NOMO-1 treated with DMSO at 0.1 percent for 48 hours (cell line): ENCODE results near the gene SHROOM3.

Experiments used
- DNase-seq: peaks from one replicate; lab custom pipeline; 2025; ENCODE audit not compliant: unreplicated experiment; lab: John Stamatoyannopoulos, UW

Gene SHROOM3

DNA sequence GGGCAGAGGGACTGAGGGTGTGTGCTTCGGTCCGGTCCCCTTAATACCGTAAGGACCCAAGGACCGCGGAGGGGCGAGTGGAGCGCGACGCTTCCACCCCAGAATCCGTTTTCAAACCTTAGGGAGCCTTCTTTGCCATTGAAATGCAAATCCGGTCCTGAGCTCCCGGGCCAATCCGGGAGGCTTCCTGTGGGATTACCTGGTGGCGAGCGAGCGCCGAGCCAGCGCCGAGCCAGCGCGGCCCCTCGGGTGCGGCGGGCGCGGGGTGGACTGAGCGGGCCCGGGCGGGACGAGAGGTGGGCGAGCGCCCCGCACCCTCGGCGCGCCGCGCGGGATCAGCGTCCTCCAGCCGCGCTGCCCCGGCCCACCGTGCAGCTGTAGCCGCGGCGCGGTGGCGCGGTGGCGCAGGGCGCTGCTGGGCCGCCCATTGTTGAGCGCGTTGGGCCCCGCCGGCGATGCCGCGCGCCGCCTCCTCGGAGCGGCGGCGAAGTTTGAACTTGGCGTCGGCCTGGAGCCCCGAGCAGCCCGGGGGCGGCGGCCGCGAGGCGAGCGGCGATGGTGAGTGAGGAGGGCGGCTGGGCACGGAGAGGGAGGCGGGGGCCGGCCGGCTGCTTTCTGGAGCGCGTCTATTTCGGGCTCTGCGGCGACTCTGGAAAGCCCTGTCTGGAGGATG lies 254.3 kb downstream of the SHROOM3 start:
- no peak for DNase-seq

DNA sequence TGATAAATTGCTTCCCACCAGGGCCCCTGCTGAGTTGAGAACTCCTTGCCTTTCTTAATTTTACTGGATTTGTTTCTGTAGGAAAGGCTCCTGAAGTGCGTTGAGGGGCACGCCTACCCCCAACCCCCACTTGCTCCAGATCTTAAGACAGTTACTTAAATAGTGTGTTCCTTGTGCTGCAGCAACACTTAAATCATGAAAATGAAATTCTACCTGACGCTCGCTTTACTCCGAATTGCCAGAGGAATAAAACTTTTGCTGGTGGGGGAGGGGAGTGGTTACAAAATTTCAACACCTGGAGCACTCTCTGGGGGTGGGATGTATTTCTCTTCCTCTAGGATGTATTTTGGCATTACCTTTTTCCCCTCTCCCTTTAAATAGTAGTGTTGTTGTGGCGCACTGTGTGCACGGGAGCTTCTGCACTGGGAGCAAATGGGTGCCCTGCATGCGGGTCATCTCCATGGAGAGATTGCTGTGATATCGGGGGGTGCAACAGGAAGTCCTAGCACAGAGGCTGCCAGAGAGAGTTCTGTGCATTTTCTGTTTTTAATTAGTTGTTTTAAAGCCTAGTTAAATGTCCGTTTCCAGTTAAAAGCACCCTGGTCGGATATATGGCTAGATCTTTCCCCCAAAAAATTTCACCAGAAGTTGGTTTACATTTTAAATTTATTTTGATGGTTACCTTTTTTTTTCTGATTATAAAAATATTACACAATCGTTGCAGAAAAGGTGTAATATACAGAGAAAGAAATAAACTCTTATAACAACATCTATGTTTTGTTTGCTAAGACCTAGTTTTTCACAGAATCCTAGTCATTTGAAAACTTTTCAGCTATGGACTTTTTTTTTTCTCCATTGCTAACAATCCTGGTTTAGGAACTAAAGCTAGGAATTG lies 255.2 kb downstream of the SHROOM3 start:
- no peak for DNase-seq

DNA sequence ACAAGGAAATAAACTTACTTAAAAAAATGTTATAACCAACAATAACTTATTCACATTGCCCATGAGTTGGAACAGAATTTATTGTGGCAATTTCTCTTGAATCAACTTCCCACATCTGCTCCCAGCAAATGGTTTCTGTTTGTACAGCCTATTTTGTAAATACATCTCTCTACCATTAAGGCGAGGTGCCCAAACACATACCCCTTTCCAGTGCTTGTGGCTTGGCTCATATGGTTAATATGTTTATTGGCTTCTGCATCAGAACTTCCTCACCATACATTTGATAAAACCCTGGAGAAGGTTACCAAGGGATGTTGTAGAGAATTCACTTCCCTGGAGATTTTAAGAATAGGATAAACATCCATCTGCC lies 255.9 kb downstream of the SHROOM3 start:
- DNase-seq = no peak

DNA sequence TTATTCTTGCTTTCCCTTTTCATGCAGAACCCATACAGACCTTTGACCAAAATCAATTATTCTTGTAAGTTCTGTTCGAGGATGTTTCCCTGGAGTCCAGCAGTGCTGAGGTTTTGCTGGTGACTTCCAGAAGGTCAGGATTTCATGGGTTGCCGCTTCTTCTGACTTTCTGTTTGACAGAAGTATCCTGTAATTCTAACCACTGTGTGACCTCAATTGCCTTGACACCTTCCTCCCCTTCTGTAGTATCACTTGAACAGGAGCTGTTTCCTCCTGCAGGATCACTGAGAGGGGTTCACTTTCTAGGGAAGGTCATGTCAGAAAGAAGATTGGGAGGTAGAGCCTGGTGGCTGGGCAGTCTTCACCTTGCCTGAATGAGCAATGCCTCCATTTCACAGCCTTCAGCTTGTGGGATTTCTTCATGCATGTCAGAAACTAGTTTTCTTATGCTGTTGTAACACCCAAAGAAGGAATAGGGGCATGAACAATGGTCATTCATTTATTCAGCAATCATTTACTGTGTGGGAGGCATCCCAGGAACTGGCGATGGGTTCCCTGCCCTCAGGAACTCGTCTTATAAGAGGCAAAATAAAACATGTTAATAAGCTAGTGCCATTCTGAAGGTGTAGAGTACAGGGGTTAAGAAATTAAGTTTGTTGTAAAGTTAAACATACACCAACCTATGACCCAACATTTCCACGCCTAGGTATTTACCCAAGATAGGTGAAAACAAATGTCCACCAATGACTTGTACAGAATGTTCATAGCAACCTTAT lies 257.0 kb downstream of the SHROOM3 start:
- no peak for DNase-seq

DNA sequence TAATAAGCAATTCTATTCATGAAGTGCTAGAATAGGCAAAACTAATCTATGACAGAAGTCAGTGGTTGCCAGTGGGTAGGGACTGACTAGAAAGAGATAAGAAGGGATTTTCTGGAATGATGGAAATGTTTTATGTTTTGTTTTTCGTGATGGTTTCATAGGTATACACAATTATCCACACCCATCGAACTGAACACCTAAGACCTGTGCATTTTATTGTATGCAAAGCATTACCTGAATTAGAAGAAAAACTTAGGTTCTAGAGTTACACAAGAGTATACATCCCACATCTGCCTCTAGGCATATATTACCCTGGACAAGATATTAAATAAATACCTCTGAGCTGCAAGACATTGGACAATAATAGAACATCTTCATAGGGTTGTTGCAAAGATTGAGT lies 257.7 kb downstream of the SHROOM3 start:
- DNase-seq = no peak

DNA sequence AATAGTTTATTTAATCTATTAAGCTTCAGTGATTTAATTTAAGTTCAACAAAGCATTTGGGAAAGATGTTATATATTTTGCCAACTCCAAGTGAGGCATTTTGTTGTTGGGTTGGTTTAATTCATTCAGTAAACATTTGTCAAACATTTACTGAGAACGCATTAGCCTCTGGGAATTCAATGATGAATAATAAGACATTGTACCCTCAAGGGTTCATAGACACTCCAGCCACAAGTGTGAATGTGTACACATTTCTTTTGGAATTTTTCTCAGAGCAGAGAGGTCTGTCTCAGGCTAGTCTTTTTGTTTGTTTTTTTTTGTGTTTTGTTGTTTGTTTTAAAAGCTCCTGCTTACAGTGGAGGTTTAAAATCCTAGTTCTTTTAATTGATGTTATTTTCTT lies 259.0 kb downstream of the SHROOM3 start:
- DNase-seq = no peak

DNA sequence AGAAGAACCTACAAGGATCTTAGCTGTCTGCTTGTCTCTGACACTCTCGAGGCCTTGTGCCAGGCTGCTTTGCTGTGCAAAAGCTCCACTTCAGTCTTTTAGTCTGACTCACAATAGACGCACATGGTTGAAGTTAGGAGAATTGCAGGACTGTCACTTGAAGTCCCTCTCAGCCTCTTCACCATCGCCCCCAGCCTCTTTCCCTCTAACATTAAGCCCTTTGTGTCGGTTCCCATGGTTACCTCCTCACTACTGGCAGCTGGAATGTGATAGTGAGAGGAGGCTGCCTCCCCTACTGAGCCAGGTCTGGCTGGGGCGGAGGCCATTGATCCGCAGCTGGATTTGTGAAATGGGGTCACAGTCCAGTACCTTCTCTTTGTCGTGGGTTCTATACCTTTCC lies 261.1 kb downstream of the SHROOM3 start:
- no peak for DNase-seq

DNA sequence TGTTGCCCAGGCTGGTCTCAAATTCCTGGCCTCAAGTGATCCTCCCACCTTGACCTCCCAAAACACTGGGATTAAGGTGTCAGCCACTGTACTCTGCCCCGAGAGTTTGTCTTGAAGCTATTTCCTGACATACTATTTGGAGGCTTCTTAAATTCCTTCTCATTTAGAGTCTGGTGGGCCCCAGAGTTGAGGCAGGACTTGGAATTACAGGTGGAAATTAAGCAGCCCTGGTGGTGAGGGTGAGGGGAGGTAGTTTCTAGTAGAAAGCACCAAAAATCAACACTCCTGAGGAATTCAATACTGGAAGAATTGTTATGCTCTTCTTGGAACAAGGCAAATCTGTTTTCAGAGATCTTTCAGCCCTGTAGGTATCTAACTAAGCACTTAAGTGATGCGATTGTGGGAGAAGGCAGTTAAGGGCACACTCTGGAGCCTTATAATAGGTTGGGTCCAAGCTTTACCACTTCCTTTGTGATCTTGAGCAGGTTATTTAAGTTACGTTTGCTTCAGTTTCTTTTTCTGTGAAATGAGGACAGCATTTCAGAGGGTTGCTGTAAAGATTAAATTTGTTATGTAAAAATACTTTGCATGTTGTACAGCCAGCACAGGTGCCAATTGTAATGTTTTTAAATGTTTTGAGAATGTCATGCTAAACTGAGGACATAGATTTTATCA lies 262.2 kb downstream of the SHROOM3 start:
- DNase-seq = no peak

DNA sequence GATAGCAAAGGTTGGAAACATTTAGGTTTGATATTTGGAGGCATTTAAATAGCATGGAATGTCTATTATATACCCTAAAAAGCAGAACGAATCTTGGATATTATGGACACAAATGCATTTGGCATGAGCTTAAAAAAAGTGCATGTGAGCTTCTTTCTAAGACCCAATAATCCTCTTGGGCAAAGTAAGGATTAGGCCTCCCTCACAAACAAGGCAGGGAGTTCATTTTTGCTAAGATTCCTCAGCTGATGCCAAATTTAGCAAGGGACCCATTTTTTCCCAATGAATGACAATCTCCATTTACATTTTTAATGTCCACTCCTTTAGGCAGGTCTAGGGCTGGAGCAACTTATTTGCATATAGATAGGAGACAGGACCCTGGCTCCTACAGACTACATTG lies 263.1 kb downstream of the SHROOM3 start:
- no peak for DNase-seq

DNA sequence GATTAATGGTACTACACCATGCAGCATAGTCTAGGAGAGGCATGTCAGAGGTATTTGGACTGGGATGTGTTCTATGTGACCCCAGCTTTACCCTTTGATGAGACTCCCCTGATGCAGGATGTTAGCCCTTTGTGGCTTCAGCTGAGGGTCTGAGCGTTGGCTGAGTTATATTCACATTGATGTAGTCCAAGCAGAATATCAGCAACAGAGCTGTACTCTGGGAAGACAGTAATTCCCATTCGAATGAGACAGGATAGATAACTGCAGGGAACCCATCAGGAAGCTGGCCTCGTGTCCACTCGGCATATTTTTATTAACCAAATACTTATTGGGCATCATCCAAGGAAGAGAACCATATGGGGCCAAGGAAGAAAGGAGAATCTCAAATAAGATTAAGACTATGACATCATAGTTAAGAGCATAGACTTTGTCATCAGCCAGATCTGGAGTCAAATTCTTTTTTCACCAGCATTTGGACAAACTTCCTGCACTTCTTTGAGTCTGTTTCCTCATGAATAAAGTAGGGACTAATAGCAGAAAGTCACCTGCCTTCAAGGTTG lies 264.8 kb downstream of the SHROOM3 start:
- no peak for DNase-seq

DNA sequence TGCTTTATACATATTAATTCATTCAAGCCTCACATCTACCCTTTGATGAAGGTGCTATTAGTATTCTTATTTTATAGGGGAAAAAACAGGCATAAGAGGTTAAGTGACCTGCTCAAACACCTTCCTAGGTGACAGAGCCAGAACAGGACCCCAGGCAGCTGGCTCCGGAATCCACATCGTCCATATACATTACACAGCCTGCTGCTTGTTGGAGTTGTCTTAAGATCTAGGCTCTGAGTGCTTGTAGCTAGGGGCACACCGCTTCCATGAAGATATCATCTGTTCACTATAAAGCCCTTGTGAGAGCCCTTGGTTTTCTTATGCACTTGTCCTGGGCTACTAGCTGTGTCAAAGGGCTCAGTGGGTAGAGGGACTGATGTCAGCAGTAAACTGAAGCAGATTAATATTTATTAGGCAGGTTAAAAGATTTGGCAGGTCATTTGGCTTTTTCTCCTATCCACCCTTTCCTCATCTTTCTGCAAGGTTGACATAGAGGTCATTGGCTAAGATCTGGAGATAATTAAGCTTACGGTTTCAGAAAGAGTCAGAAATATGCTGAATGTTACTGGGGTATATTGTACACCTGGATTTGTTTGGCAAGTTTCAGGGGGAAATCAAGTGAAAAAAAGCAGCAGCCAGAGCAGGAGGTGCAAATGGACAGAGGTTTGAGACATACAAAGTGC lies 267.6 kb downstream of the SHROOM3 start:
- DNase-seq = no peak

DNA sequence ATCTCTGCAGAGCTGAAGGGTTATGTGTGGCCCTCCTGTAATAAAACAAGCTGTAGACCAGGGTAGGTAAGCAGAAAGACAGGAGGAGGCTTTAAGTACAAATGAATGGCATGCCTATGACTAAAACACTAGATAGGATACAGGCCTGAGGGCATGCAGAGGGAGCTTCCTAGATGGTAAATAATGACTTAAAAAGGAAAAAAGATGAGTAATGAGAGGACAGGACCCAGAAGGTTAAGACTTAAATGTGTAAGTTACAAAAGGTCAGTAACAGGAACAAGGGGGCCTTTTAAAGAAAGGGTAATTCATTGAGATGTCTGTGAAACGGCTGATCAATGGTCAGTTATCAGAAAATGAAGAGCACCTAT lies 268.1 kb downstream of the SHROOM3 start:
- DNase-seq = no peak

DNA sequence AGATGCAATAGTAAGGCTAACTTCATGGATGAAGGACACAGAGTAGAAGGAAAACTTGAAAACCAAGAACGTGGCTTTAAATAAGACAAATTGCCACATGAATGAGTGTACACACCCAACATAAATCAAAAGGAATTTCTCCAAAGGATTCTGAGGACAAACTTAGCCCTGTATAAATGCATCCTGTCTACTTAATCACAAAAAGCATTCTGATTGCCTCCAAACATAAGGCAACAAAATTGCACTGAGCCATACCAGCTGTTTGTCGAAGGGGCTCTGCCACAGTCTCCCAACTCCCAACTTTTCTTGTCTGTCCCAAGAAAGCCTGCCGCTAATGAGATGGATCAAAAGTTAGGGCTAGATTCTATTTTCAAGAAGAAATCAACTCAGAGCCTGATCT lies 268.6 kb downstream of the SHROOM3 start:
- DNase-seq = no peak

DNA sequence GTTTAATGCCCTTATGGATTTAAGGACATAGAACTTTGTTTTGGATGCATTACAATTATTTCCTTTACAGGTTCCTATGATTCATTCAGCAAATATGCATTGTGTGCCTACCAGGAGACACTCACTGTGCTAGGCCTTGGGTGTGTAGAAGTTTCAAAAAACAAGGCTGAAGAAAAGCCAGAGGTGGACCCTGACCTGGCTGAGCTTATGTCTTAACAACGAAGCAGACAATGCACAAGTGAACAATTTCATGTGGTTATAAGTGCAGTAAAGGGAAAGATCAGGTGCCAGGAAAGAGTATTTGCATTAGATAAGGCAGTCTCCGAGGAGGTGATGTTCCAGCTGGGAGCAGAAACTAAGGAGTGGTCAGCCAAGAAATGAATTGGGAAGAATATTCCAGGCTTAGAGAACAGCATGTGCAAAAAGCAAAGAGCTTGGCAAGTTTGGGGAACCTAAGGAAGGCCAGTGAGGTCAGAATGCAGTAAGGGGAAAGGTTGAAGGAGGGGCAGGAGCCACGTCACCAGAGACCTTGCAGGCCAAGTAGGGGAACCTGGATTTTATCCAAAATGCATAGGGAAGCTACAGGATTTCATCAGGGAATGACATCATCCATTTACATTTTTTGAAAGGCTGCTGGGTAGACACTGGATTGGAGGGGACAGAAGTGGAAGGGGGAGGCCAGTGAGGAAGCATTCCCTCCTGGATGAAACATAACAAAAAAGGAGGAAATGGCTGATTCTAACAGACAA lies 269.3 kb downstream of the SHROOM3 start:
- DNase-seq = no peak

DNA sequence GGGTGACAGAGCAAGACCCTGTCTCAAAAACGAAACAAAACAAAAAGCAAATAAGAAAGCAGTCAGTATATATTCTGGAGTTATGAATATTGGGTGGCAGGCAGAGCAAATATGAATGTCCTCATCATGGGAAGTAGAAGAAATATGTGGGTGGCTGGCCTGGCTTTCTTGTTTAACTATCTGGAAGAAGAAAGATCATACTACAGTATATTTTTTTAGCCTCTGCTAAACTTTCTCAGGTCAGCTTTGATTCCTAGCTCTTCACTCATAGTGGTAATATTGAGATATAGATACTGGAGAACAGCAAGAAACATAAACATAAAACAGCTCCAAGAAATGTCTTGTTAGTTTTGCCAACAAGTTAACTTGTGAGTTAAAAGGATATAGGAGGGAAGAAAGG lies 270.4 kb downstream of the SHROOM3 start:
- no peak for DNase-seq

DNA sequence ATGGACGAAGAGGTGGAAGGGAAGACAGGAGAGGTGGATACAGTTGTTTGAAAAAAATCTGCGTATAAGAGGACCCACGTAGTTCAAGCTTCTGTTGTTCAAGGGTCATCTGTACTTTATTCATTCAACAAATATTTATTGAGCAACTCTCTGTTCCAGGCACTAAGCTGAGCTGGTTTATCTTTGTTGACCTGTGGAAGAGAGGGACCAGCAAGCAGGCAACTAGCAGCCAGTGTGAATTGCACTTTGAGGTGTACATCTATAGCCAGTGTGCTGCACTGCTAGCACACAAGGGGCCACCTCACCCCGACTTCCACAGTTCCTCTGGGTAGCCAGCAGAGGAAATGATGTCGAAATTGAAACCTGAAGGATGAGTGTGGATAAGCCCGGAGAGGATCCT lies 271.6 kb downstream of the SHROOM3 start:
- no peak for DNase-seq

DNA sequence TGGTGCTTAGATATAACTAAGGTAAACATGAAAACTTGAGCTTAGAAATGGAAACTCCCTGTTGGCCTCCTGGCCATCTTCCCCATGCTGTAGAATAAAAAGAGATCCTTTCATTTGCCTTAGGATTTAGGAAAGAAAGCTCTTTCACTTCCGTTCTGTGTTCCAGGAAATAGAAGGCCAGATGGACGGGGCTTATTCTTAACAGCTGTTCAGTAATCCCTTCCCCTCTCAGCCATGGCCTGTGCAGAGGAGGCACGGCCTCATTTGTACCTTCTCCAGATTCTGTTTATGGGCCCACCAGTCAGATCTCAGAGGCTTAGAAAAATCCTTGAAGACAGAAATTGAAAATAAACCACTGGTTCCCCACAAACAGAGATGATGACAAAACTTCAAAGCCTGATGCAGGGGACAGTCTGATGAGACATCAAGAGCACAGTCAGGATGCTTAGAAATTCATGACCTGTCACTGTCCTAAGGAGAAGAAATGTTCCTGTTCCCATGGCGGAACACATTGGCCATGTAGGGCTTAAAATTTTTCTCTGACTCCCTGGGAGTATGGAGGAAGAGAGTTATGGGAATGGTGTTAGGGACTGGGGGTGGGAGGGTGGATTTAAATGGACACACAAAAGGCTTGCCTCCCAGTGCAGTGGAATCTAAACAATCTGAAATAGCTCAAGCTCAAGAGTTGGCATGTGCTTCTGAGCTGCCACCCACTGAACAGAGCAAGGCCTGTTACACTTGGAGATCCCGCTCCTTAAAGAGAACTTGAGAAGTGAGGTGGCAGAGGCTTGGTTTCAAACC lies 274.1 kb downstream of the SHROOM3 start:
- DNase-seq = no peak

DNA sequence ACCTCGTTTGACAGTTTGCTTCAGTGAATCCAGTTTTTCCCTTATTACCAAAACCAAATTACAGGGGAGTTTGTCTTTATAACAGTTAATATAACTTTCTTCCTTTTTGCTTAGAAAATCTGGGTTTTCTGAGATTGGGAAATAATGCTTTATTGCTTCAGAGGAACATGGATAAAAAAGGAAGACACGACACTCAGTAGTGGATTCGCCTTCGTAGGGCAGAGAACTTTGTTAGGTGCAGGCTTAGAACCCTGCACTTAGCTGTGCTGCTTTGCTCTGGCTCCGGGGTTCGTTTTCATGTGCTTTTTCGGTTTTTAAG lies 274.7 kb downstream of the SHROOM3 start:
- DNase-seq = no peak

DNA sequence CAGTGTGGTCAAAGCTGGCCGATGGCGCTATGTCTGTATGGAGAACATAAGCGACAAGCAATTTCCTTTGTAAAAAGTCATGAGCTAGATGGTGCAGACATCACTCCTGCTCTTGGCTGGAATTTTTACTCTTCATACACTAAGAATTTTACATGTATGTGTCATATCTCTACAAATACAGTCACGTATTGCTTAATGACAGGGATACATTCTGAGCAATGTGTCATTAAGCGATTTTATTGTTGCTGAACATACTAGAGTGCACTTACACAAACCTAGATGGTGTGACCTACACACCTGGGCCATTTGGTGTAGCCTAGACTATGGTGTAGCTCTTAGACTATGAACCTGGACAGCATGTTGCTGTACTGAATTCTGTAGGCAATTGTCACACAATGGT lies 277.5 kb downstream of the SHROOM3 start:
- no peak for DNase-seq
